GM19438 (cell line): ENCODE measurements around the gene ASXL1.

Experiments
- ATAC-seq: cut with Tn5 transposase; IDR thresholded peaks from one replicate; pipeline ENCODE4 v1.9.1; 2021; ENCODE audit warnings: low read depth; ENCODE audit not compliant: unreplicated experiment

The ASXL1 gene

GRCh38 chr20:32488066-32488838 is 130.1 kb downstream of the ASXL1 start:
- ATAC-seq: no peak
